ENCODE data around the gene PPP1R9B. TPM values are rescaled to one million over a fixed set of nuclear protein-coding genes. Genes with fewer than 3 reads are reported as not detected.

PPP1R9B gene
- total and polyA plus RNA-seq, 2 of the 8 experiments (the other 6 are each of a cell fraction or from before 2014, with no cell fraction given): 5.2 to 13.1 TPM

GRCh38 chr17:50185631-50186471, 35.4 kb upstream of the PPP1R9B start:
- FAIRE-seq (no peak), DNase-seq (ENCODE audit: low read depth in 1 of 2, low spot score in 2 of 2) (no peak)
- no peak overlapping the region for H3K4me2 ChIP-seq (ENCODE audit: insufficient read depth in 1 of 2, low read depth in 2 of 2, low read length in 2 of 2)
- no peaks in the 10 kb centered on the region for H3K23me2 ChIP-seq (ENCODE audit: low read depth, low read length)
- H3K14ac ChIP-seq (ENCODE audit: insufficient read length): no peak overlapping the region
- H3K23ac ChIP-seq (ENCODE audit: insufficient read length): no peak overlapping the region
- peaks cover 0 to 18% (median 3%) of the 10 kb centered on the region in 4 experiments; a peak in 4 of 7 replicates for H3K4me1 ChIP-seq (replicated peaks in 1 of 4; ENCODE audit: control insufficient read depth in 3 of 4, insufficient read depth in 4 of 4, low read length in 3 of 4)
- no peak overlapping the region for H2BK20ac ChIP-seq (ENCODE audit: low read length)
- H3K9me3 ChIP-seq (ENCODE audit: insufficient read depth in 2 of 2, low read depth in 1 of 2, low read length in 1 of 2): no peaks in the 10 kb centered on the region
- ChIA-PET CTCF (ENCODE audit: partially characterized antibody) (interaction anchor here (1.2 to 2.8 kb wide), 6 partner anchors 9 to 24 kb away, joined by 3 to 19 read pairs (median 6); partner anchors contain the start of gene COL1A1), POLR2A (ENCODE audit: partially characterized antibody) (interaction anchor here (1.2 kb wide), 1 partner anchor 104 kb away, joined by 3 read pairs; no protein-coding TSS in a partner anchor)
- H2BK12ac ChIP-seq (ENCODE audit: low read depth, low read length): no peak overlapping the region
- no peak overlapping the region for H2AFZ ChIP-seq (ENCODE audit: low read length)
- H3K27me3 ChIP-seq (replicated peaks in 1 of 4; ENCODE audit: control insufficient read depth in 3 of 4, extremely low read depth in 1 of 4, insufficient read depth in 3 of 4, low read length in 3 of 4): no peaks in the 10 kb centered on the region
- H4K20me1 ChIP-seq (replicated peaks in 1 of 2; ENCODE audit: control insufficient read depth in 1 of 2, insufficient read depth in 2 of 2, low read length in 2 of 2): peaks cover 1 to 4% of the 10 kb centered on the region in 2 experiments
- H4K8ac ChIP-seq (ENCODE audit: extremely low read depth, insufficient read depth, low read length): no peak overlapping the region
- H3K4ac ChIP-seq (replicated peaks; ENCODE audit: insufficient read length, low read depth, low read length): no peak overlapping the region
- H2AK5ac ChIP-seq (ENCODE audit: low read depth, low read length): no peak overlapping the region
- no peak overlapping the region for H3K27ac ChIP-seq (ENCODE audit: low read depth, low read length)
- H2BK5ac ChIP-seq (ENCODE audit: low read depth, low read length): no peak overlapping the region
- no peak overlapping the region for H2BK120ac ChIP-seq (replicated peaks; ENCODE audit: low read depth, low read length)
- no peak overlapping the region for H3K18ac ChIP-seq (ENCODE audit: extremely low read depth, low read length)
- H4K91ac ChIP-seq (replicated peaks; ENCODE audit: insufficient read length, low read length): no peak overlapping the region
- no peak overlapping the region for H3K4me3 ChIP-seq (ENCODE audit: extremely low read depth in 1 of 4, insufficient read depth in 2 of 4, low read depth in 3 of 4, low read length in 4 of 4)
- H3K56ac ChIP-seq (replicated peaks; ENCODE audit: insufficient read length, low read depth, low read length): no peak overlapping the region
- no peak overlapping the region for H2BK15ac ChIP-seq (ENCODE audit: low read length)
- H3K79me1 ChIP-seq (ENCODE audit: low read depth, low read length): no peaks in the 10 kb centered on the region
- H3K9ac ChIP-seq (replicated peaks in 1 of 4; ENCODE audit: extremely low read depth in 1 of 4, low read depth in 3 of 4, low read length in 3 of 4): no peak overlapping the region
- H4K5ac ChIP-seq (ENCODE audit: insufficient read length, low read depth, low read length): no peak overlapping the region
- no peaks in the 10 kb centered on the region for H3K79me2 ChIP-seq (ENCODE audit: control insufficient read depth in 1 of 2, insufficient read depth in 2 of 2, low read length in 2 of 2)
- 88% methylated on average over 31 of the region's 31 CpGs; no CpG with 5 or more reads in 1 of the 2 experiments for WGBS, 2 experiments (ENCODE audit: extremely low coverage in 1 of 2, insufficient coverage in 1 of 2, insufficient read length in 1 of 2, insufficient replicate concordance in 2 of 2, low coverage in 1 of 2, low lambda C conversion rate in 2 of 2, missing lambda C conversion rate in 1 of 2)
- peaks cover 5 to 46% (median 23%) of the 10 kb centered on the region in 4 experiments; a peak in 5 of 8 replicates for H3K36me3 ChIP-seq (ENCODE audit: control insufficient read depth in 2 of 4, insufficient read depth in 4 of 4, low read length in 3 of 4)
- TF ChIP-seq KDM4A (IDR thresholded peaks at IDR 0.05; ENCODE audit: low read depth, low read length, severe bottlenecking) (no peak), SIRT6 (IDR thresholded peaks at IDR 0.05; ENCODE audit: low read length) (no peak), GABPA (IDR thresholded peaks at IDR 0.05; ENCODE audit: borderline replicate concordance, insufficient read depth, low read length) (no peak), RNF2 (IDR thresholded peaks at IDR 0.05; ENCODE audit: borderline replicate concordance, low read depth, low read length, missing control alignments, poor library complexity, severe bottlenecking) (no peak), NANOG (IDR thresholded peaks at IDR 0.05; ENCODE audit: insufficient read depth, low read depth, low read length, poor library complexity, severe bottlenecking) (no peak), TAF7 (optimal IDR thresholded peaks at IDR 0.05; ENCODE audit: borderline replicate concordance, low read depth, low read length) (no peak), BCL11A (IDR thresholded peaks at IDR 0.05; ENCODE audit: low read depth in 2 of 2, low read length in 2 of 2) (no peak)
- TF ChIP-seq, protein P1, sequence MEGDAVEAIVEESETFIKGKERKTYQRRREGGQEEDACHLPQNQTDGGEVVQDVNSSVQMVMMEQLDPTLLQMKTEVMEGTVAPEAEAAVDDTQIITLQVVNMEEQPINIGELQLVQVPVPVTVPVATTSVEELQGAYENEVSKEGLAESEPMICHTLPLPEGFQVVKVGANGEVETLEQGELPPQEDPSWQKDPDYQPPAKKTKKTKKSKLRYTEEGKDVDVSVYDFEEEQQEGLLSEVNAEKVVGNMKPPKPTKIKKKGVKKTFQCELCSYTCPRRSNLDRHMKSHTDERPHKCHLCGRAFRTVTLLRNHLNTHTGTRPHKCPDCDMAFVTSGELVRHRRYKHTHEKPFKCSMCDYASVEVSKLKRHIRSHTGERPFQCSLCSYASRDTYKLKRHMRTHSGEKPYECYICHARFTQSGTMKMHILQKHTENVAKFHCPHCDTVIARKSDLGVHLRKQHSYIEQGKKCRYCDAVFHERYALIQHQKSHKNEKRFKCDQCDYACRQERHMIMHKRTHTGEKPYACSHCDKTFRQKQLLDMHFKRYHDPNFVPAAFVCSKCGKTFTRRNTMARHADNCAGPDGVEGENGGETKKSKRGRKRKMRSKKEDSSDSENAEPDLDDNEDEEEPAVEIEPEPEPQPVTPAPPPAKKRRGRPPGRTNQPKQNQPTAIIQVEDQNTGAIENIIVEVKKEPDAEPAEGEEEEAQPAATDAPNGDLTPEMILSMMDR (IDR thresholded peaks at IDR 0.05; ENCODE audit: control extremely low read depth in 1 of 3, insufficient read depth in 1 of 3, low read depth in 1 of 3, low read length in 3 of 3): no peak
